ENCODE measurements around the gene LRRC49. TPM values are rescaled to one million over a fixed set of nuclear protein-coding genes. Genes with fewer than 3 reads are reported as not detected.

The LRRC49 gene
- under 1 TPM in 4 of 5 donors, not detected in 1; 0.16 to 0.77 (median 0.51) TPM for total RNA-seq
- 0.90 TPM for total RNA-seq (2013)
- total RNA-seq = 0 to 0.77 (median 0.30) reads per million in 29 experiments

- Histone ChIP-seq H3K4me1 (ENCODE audit: control insufficient read depth in 1 of 2, extremely low read depth in 1 of 2, insufficient read depth in 2 of 2, low read length in 2 of 2) (peaks cover 8 to 17% of the 10 kb centered on the region in 2 experiments), H3K9me3 (no peaks in the 10 kb centered on the region), H3K4me3 (ENCODE audit: control insufficient read depth in 1 of 2, extremely low read depth in 1 of 2, low read length in 1 of 2) (peak within 1 kb of the TSS; percentile 53), H3K36me3 (ENCODE audit: control insufficient read depth in 2 of 2, extremely low read depth in 1 of 2, insufficient read depth in 1 of 2, low read length in 1 of 2) (no peaks in the 10 kb centered on the region), H3K27ac (ENCODE audit: low read length) (peak within 1 kb of the TSS; percentile 32), H3K27me3 (replicated peaks in 1 of 2; ENCODE audit: control insufficient read depth in 2 of 2, extremely low read depth in 1 of 2, insufficient read depth in 2 of 2, low read length in 1 of 2) (peaks cover 0 to 20% of the 10 kb centered on the region in 2 experiments)
- H3K27me3 Mint-ChIP-seq = peaks cover 49 to 55% of the 10 kb centered on the region in 2 donors
- ChIA-PET CTCF (no interaction called here), POLR2A (no interaction called here)
- peak in 2 of 4 experiments; percentile 13 to 35 for ATAC-seq (replicated peaks in 1 of 4)
- no peak within 1 kb of the TSS for H3K27ac Mint-ChIP-seq
- peaks cover 0 to 7% (median 0%) of the 10 kb centered on the region in 3 donors for H3K9me3 Mint-ChIP-seq
- H3K4me1 Mint-ChIP-seq = peaks cover 10 to 14% (median 13%) of the 10 kb centered on the region in 3 donors
- peak within 1 kb of the TSS; percentile 75 to 82 (median 78) for H3K4me3 Mint-ChIP-seq
- peak in 10 of 35 experiments; percentile 1 to 52 (median 6) for DNase-seq
- WGBS (ENCODE audit: insufficient coverage) = 4% methylated on average over 44 of the region's 61 CpGs
- H3K36me3 Mint-ChIP-seq = no peaks in the 10 kb centered on the region
These were observed at the start of gene LRRC49, which contains the start of gene THAP10 for GRCh38 chr15:70892002-70892911. LRRC49 (plus strand) TSS chr15:70892826; CDS start chr15:70892895, 69 bp downstream. THAP10 (minus strand) TSS chr15:70892433; CDS start chr15:70892272, 161 bp downstream.

GRCh38 chr15:70845602-70846360 lies 46.8 kb upstream of the LRRC49 start:
- POLR2A ChIA-PET = no interaction called here
- 100% methylated on average over 1 of the region's 6 CpGs for WGBS (ENCODE audit: insufficient coverage)
- H3K4me3 ChIP-seq (ENCODE audit: control insufficient read depth in 1 of 2, extremely low read depth in 1 of 2, low read length in 1 of 2) = no peak overlapping the region
- no peak overlapping the region for H3K4me3 Mint-ChIP-seq
- H3K36me3 Mint-ChIP-seq = no peaks in the 10 kb centered on the region
- DNase-seq = no peak
- H3K27me3 ChIP-seq (replicated peaks in 1 of 2; ENCODE audit: control insufficient read depth in 2 of 2, extremely low read depth in 1 of 2, insufficient read depth in 2 of 2, low read length in 1 of 2) = peaks cover 2 to 12% of the 10 kb centered on the region in 2 experiments
- no peaks in the 10 kb centered on the region for H3K9me3 ChIP-seq
- CTCF ChIA-PET = interaction anchor here in 1 of 2 donors (0.5 kb wide), 1 partner anchor 938 kb away, joined by 6 read pairs; no protein-coding TSS in a partner anchor
- H3K36me3 ChIP-seq (ENCODE audit: control insufficient read depth in 2 of 2, extremely low read depth in 1 of 2, insufficient read depth in 1 of 2, low read length in 1 of 2) = no peaks in the 10 kb centered on the region
- ATAC-seq (replicated peaks in 1 of 4) = no peak
- H3K4me1 Mint-ChIP-seq = no peaks in the 10 kb centered on the region
- no peak overlapping the region for H3K27ac Mint-ChIP-seq
- no peaks in the 10 kb centered on the region for H3K9me3 Mint-ChIP-seq
- no peak overlapping the region for H3K27ac ChIP-seq (ENCODE audit: low read length)
- H3K4me1 ChIP-seq (ENCODE audit: control insufficient read depth in 1 of 2, extremely low read depth in 1 of 2, insufficient read depth in 2 of 2, low read length in 2 of 2) = no peaks in the 10 kb centered on the region
- H3K27me3 Mint-ChIP-seq = peaks cover 36 to 38% of the 10 kb centered on the region in 2 donors

- Mint-ChIP-seq H3K27ac (no peak overlapping the region), H3K4me1 (peaks cover 7 to 10% (median 8%) of the 10 kb centered on the region in 3 donors), H3K27me3 (peaks cover 57 to 78% of the 10 kb centered on the region in 2 donors), H3K9me3 (no peaks in the 10 kb centered on the region), H3K36me3 (no peaks in the 10 kb centered on the region), H3K4me3 (peak overlapping the region in 1 of 3 donors; percentile 31)
- no peak for ATAC-seq (replicated peaks in 1 of 4)
- peaks cover 13 to 40% of the 10 kb centered on the region in 2 experiments for H3K27me3 ChIP-seq (replicated peaks in 1 of 2; ENCODE audit: control insufficient read depth in 2 of 2, extremely low read depth in 1 of 2, insufficient read depth in 2 of 2, low read length in 1 of 2)
- DNase-seq = no peak
- CTCF ChIA-PET = no interaction called here
- POLR2A ChIA-PET = no interaction called here
- no peak overlapping the region for H3K27ac ChIP-seq (ENCODE audit: low read length)
- no peak overlapping the region for H3K4me3 ChIP-seq (ENCODE audit: control insufficient read depth in 1 of 2, extremely low read depth in 1 of 2, low read length in 1 of 2)
- peaks cover 0 to 10% of the 10 kb centered on the region in 2 experiments for H3K4me1 ChIP-seq (ENCODE audit: control insufficient read depth in 1 of 2, extremely low read depth in 1 of 2, insufficient read depth in 2 of 2, low read length in 2 of 2)
- H3K9me3 ChIP-seq = no peaks in the 10 kb centered on the region
- WGBS (ENCODE audit: insufficient coverage) = 98% methylated on average over 6 of the region's 6 CpGs
- H3K36me3 ChIP-seq (ENCODE audit: control insufficient read depth in 2 of 2, extremely low read depth in 1 of 2, insufficient read depth in 1 of 2, low read length in 1 of 2) = no peaks in the 10 kb centered on the region
These were observed 40.7 kb upstream of the LRRC49 start for GRCh38 chr15:70851889-70852288.

- Mint-ChIP-seq H3K27ac (no peak overlapping the region), H3K9me3 (no peaks in the 10 kb centered on the region), H3K36me3 (no peaks in the 10 kb centered on the region), H3K4me1 (peaks cover 7 to 10% (median 8%) of the 10 kb centered on the region in 3 donors), H3K27me3 (peaks cover 57 to 74% of the 10 kb centered on the region in 2 donors), H3K4me3 (peak overlapping the region; percentile 57 to 66 (median 61))
- Histone ChIP-seq H3K4me3 (ENCODE audit: control insufficient read depth in 1 of 2, extremely low read depth in 1 of 2, low read length in 1 of 2) (no peak overlapping the region), H3K36me3 (ENCODE audit: control insufficient read depth in 2 of 2, extremely low read depth in 1 of 2, insufficient read depth in 1 of 2, low read length in 1 of 2) (no peaks in the 10 kb centered on the region), H3K4me1 (ENCODE audit: control insufficient read depth in 1 of 2, extremely low read depth in 1 of 2, insufficient read depth in 2 of 2, low read length in 2 of 2) (peaks cover 0 to 10% of the 10 kb centered on the region in 2 experiments), H3K27me3 (replicated peaks in 1 of 2; ENCODE audit: control insufficient read depth in 2 of 2, extremely low read depth in 1 of 2, insufficient read depth in 2 of 2, low read length in 1 of 2) (peaks cover 13 to 42% of the 10 kb centered on the region in 2 experiments), H3K27ac (ENCODE audit: low read length) (no peak overlapping the region), H3K9me3 (no peaks in the 10 kb centered on the region)
- 83% methylated on average over 4 of the region's 11 CpGs for WGBS (ENCODE audit: insufficient coverage)
- DNase-seq = no peak
- POLR2A ChIA-PET = no interaction called here
- ATAC-seq (replicated peaks in 1 of 4) = no peak
- CTCF ChIA-PET = no interaction called here
These were observed 39.9 kb upstream of the LRRC49 start for GRCh38 chr15:70852501-70853317.

GRCh38 chr15:70853318-70853972 lies 39.2 kb upstream of the LRRC49 start:
- H3K27ac ChIP-seq (ENCODE audit: low read length) = no peak overlapping the region
- no peaks in the 10 kb centered on the region for H3K36me3 Mint-ChIP-seq
- peak in 3 of 4 experiments; percentile 49 to 58 (median 50) for ATAC-seq (replicated peaks in 1 of 4)
- H3K27ac Mint-ChIP-seq = no peak overlapping the region
- peaks cover 53 to 67% of the 10 kb centered on the region in 2 donors for H3K27me3 Mint-ChIP-seq
- H3K4me3 ChIP-seq (ENCODE audit: control insufficient read depth in 1 of 2, extremely low read depth in 1 of 2, low read length in 1 of 2) = peak overlapping the region in 1 of 2 donors; percentile 11
- no peaks in the 10 kb centered on the region for H3K9me3 ChIP-seq
- peaks cover 7 to 10% (median 8%) of the 10 kb centered on the region in 3 donors for H3K4me1 Mint-ChIP-seq
- peak overlapping the region; percentile 57 to 66 (median 61) for H3K4me3 Mint-ChIP-seq
- H3K9me3 Mint-ChIP-seq = no peaks in the 10 kb centered on the region
- 14% methylated on average over 52 of the region's 54 CpGs for WGBS (ENCODE audit: insufficient coverage)
- H3K27me3 ChIP-seq (replicated peaks in 1 of 2; ENCODE audit: control insufficient read depth in 2 of 2, extremely low read depth in 1 of 2, insufficient read depth in 2 of 2, low read length in 1 of 2) = peaks cover 12 to 41% of the 10 kb centered on the region in 2 experiments
- ChIA-PET POLR2A (no interaction called here), CTCF (no interaction called here)
- peaks cover 0 to 10% of the 10 kb centered on the region in 2 experiments for H3K4me1 ChIP-seq (ENCODE audit: control insufficient read depth in 1 of 2, extremely low read depth in 1 of 2, insufficient read depth in 2 of 2, low read length in 2 of 2)
- DNase-seq = peak in 2 of 35 experiments; percentile 1 to 4
- no peaks in the 10 kb centered on the region for H3K36me3 ChIP-seq (ENCODE audit: control insufficient read depth in 2 of 2, extremely low read depth in 1 of 2, insufficient read depth in 1 of 2, low read length in 1 of 2)

Data from T-cell (primary cell).